ENCODE measurements around the gene CDHR2. TPM values are rescaled to one million over a fixed set of nuclear protein-coding genes. Genes with fewer than 3 reads are reported as not detected.

Gene CDHR2
- total RNA-seq, 1 experiment from 2014 or later: 7.8 TPM

- CTCF ChIA-PET: no interaction called here
- intact Hi-C loops (cut with micrococcal nuclease; ENCODE audit: unreplicated experiment): no loop called here
- DNase-seq: no peak
- BruUV-seq (replicated peaks): no TSS peak
- no peaks in the 10 kb centered on the region for H3K36me3 Mint-ChIP-seq (ENCODE audit: insufficient read depth, unreplicated experiment)
- H3K27me3 Mint-ChIP-seq (ENCODE audit: unreplicated experiment): no peaks in the 10 kb centered on the region
- H3K9me3 Mint-ChIP-seq (ENCODE audit: low read depth, unreplicated experiment): peaks cover under 1% of the 10 kb centered on the region
- no peak overlapping the region for H3K27ac Mint-ChIP-seq (ENCODE audit: unreplicated experiment)
- H3K4me3 Mint-ChIP-seq (ENCODE audit: low read depth, unreplicated experiment): no peak overlapping the region
- H3K4me1 Mint-ChIP-seq (ENCODE audit: low read depth, unreplicated experiment): no peaks in the 10 kb centered on the region
- no peak for TF ChIP-seq CTCF (IDR thresholded peaks at IDR 0.05; ENCODE audit: unreplicated experiment)
Measured at GRCh38 chr5:176593273-176593869, 44.2 kb downstream of the CDHR2 start.

- no peak for DNase-seq
- Mint-ChIP-seq H3K27ac (ENCODE audit: unreplicated experiment) (no peak overlapping the region), H3K4me3 (ENCODE audit: low read depth, unreplicated experiment) (no peak overlapping the region), H3K4me1 (ENCODE audit: low read depth, unreplicated experiment) (no peaks in the 10 kb centered on the region), H3K27me3 (ENCODE audit: unreplicated experiment) (no peaks in the 10 kb centered on the region), H3K36me3 (ENCODE audit: insufficient read depth, unreplicated experiment) (no peaks in the 10 kb centered on the region), H3K9me3 (ENCODE audit: low read depth, unreplicated experiment) (no peaks in the 10 kb centered on the region)
- BruUV-seq (replicated peaks): no TSS peak
- CTCF ChIA-PET: interaction anchor here (0.5 kb wide), 1 partner anchor 723 kb away, joined by 4 read pairs; the partner anchor contains the start of gene CPLX2
- TF ChIP-seq CTCF (IDR thresholded peaks at IDR 0.05; ENCODE audit: unreplicated experiment): no peak
- intact Hi-C loops (cut with micrococcal nuclease; ENCODE audit: unreplicated experiment): no loop called here
Measured at GRCh38 chr5:176594554-176594953, 45.4 kb downstream of the CDHR2 start.

GRCh38 chr5:176595386-176595943, 46.3 kb downstream of the CDHR2 start:
- no peak for TF ChIP-seq CTCF (IDR thresholded peaks at IDR 0.05; ENCODE audit: unreplicated experiment)
- no peak overlapping the region for H3K4me3 Mint-ChIP-seq (ENCODE audit: low read depth, unreplicated experiment)
- no peaks in the 10 kb centered on the region for H3K27me3 Mint-ChIP-seq (ENCODE audit: unreplicated experiment)
- no peak for DNase-seq
- no peak overlapping the region for H3K27ac Mint-ChIP-seq (ENCODE audit: unreplicated experiment)
- no peaks in the 10 kb centered on the region for H3K9me3 Mint-ChIP-seq (ENCODE audit: low read depth, unreplicated experiment)
- H3K4me1 Mint-ChIP-seq (ENCODE audit: low read depth, unreplicated experiment): no peaks in the 10 kb centered on the region
- CTCF ChIA-PET: interaction anchor here (0.6 kb wide), 1 partner anchor 346 kb away, joined by 3 read pairs; no protein-coding TSS in a partner anchor
- intact Hi-C loops (cut with micrococcal nuclease; ENCODE audit: unreplicated experiment): no loop called here
- no TSS peak for BruUV-seq (replicated peaks)
- H3K36me3 Mint-ChIP-seq (ENCODE audit: insufficient read depth, unreplicated experiment): no peaks in the 10 kb centered on the region

GRCh38 chr5:176596069-176596644, 47.0 kb downstream of the CDHR2 start:
- H3K9me3 Mint-ChIP-seq (ENCODE audit: low read depth, unreplicated experiment): no peaks in the 10 kb centered on the region
- intact Hi-C loops (cut with micrococcal nuclease; ENCODE audit: unreplicated experiment): no loop called here
- H3K4me1 Mint-ChIP-seq (ENCODE audit: low read depth, unreplicated experiment): no peaks in the 10 kb centered on the region
- BruUV-seq (replicated peaks): no TSS peak
- H3K27ac Mint-ChIP-seq (ENCODE audit: unreplicated experiment): no peak overlapping the region
- H3K36me3 Mint-ChIP-seq (ENCODE audit: insufficient read depth, unreplicated experiment): no peaks in the 10 kb centered on the region
- TF ChIP-seq CTCF (IDR thresholded peaks at IDR 0.05; ENCODE audit: unreplicated experiment): no peak
- no peaks in the 10 kb centered on the region for H3K27me3 Mint-ChIP-seq (ENCODE audit: unreplicated experiment)
- CTCF ChIA-PET: interaction anchor here (0.6 kb wide), 1 partner anchor 347 kb away, joined by 3 read pairs; no protein-coding TSS in a partner anchor
- DNase-seq: no peak
- peak overlapping the region; percentile 29 for H3K4me3 Mint-ChIP-seq (ENCODE audit: low read depth, unreplicated experiment)
